ENCODE results near the gene TMCO5A.

TMCO5A gene

DNA sequence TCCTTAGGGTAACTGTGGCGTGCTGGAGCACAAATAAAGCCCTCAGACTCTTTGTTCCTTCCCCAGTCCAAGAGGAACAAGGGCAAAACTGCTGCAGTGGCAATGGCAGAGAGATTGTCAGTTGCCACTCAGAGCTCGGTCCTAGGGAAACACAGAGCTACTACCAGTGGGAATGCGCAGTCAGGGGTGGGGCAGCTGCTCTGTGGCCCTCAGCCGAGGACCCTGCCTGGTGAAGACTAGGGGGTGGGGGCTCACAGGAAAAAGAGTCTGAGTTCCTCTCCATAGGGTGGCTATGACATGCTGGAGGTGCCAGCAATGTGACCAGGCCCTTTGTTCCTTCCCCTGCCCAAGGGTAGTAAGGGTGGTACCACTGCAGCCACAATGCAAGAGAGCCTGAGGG is 43.8 kb downstream of the TMCO5A start:
- no peak for DNase-seq

- no peak for DNase-seq
Measured at GRCh38 chr15:37979671-37980409, 45.4 kb downstream of the TMCO5A start.

DNA sequence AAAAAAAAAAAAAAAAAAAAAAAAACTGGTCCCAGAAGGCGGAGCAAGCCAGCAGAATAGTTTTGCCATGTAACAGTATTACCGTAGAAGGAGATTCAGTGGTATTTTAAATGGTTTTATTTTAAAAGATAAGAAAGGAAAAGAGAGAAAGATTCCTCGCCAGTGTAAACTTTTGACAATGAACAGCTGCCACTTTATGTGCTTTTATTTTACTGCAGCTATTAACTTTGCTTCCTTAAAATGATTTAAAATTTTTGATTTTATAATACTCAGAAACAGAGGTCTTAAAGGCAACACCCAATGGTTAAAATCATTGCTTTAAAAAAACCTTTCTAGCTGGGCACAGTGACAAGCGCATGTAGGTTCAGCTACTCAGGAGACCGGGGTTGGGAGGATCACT is 46.8 kb downstream of the TMCO5A start:
- no peak for DNase-seq

- no peak for DNase-seq
Measured at GRCh38 chr15:37981775-37982174, 47.3 kb downstream of the TMCO5A start.

GRCh38 chr15:37984368-37984767 is 49.9 kb downstream of the TMCO5A start:
- no peak for DNase-seq

DNA sequence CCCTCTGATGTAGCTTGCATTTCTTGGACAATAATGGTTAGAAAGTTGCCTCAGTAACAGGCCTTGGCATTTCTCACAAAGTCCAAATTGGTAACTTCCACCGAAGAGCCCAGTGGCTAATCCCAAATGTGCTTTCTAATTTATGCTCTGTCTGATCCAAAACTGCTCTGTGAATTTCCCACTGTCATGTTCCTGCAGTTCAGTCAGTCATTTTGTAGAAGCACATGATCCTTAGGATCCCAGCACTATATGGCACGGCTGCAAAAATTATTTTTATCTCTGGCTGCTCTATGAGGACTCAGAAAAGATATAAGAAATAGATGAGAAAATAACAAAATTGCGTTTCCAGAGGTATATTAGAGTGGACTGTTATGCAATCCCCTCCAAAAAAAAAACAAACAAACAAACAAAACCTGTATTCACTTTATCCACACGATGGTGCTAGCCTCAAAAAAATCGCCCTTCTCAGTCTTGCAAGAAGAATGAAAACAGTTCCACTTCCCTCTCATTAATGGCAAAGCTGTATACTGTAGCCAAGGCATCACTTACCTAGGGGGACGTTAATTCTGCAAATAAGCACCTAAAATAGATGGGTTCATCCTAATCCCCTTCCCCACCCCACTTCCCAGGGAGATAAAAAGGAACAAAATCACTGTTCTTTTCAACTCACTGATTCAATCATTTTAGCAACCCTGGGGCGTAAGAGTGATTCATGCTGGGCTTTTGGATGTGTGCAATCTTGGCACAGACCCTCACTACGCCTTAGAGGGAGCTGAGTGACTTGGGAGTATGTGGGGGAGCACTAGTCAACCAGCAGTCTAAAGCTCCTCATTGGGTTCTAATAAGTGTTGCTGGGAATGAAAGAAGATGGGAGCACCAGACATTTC is 61.3 kb downstream of the TMCO5A start:
- DNase-seq, result no peak

Measured in stimulated activated CD4-positive, alpha-beta T cell treated with anti-CD3 and anti-CD28 coated beads, Interleukin-4, amount 100 ng/mL, for 1 hour (primary cell).